ENCODE results near the gene COL24A1. TPM values are rescaled to one million over a fixed set of nuclear protein-coding genes. Genes with fewer than 3 reads are reported as not detected.

COL24A1 gene
- polyA plus RNA-seq, 1 donor (not counting 4 experiments of a cell fraction or from before 2014, with no cell fraction given): not detected

GRCh38 chr1:86035101-86035500 lies 121.5 kb downstream of the COL24A1 start:
- H3K27me3 ChIP-seq (ENCODE audit: control insufficient read depth, extremely low read depth, insufficient read depth, low read length): no peaks in the 10 kb centered on the region
- TF ChIP-seq EZH2 (IDR thresholded peaks at IDR 0.05; ENCODE audit: low read length): no peak
- no peak for TF ChIP-seq CTCF (optimal IDR thresholded peaks at IDR 0.05 in 1 of 3, IDR thresholded peaks at IDR 0.05 in 1 of 3, conservative IDR thresholded peaks at IDR 0.05 in 1 of 3; ENCODE audit: extremely low read depth in 1 of 3, insufficient read depth in 2 of 3, low read length in 3 of 3)
- no peak overlapping the region for H3K9ac ChIP-seq (ENCODE audit: control insufficient read depth, extremely low read depth, insufficient read depth, low read length)
- H3K9me1 ChIP-seq (ENCODE audit: control insufficient read depth, extremely low read depth, insufficient read depth, low read length): no peaks in the 10 kb centered on the region
- H4K20me1 ChIP-seq (ENCODE audit: control insufficient read depth, extremely low read depth, insufficient read depth, low read length): no peaks in the 10 kb centered on the region
- DNase-seq (ENCODE audit: low read depth, low spot score) (no peak), FAIRE-seq (no peak)
- H3K4me1 ChIP-seq (ENCODE audit: control insufficient read depth, extremely low read depth, insufficient read depth, low read length): no peaks in the 10 kb centered on the region
- H3K36me3 ChIP-seq (ENCODE audit: control insufficient read depth in 2 of 2, extremely low read depth in 1 of 2, insufficient read depth in 2 of 2, low read length in 2 of 2): no peaks in the 10 kb centered on the region
- dilution Hi-C loops (cut with MboI; ENCODE audit: extremely low pct_ligation_motif_present, low sequenced_read_pairs): no loop called here
- H3K27ac ChIP-seq (ENCODE audit: control insufficient read depth, insufficient read depth, low read length): no peak overlapping the region
- no peak overlapping the region for H2AFZ ChIP-seq (ENCODE audit: control insufficient read depth, low read length)
- H3K4me3 ChIP-seq (ENCODE audit: control insufficient read depth in 2 of 3, extremely low read depth in 1 of 3, insufficient read depth in 2 of 3, low read depth in 1 of 3, low read length in 3 of 3): no peak overlapping the region
- H3K79me2 ChIP-seq (ENCODE audit: control insufficient read depth, insufficient read depth, low read length): no peaks in the 10 kb centered on the region
- no peaks in the 10 kb centered on the region for H3K9me3 ChIP-seq (ENCODE audit: control insufficient read depth, low read depth, low read length)
- no peak overlapping the region for H3K4me2 ChIP-seq (ENCODE audit: control insufficient read depth, extremely low read depth, insufficient read depth, low read depth, low read length)

- H2AFZ ChIP-seq (ENCODE audit: control insufficient read depth, low read length): no peak overlapping the region
- H3K4me2 ChIP-seq (ENCODE audit: control insufficient read depth, extremely low read depth, insufficient read depth, low read depth, low read length): no peak overlapping the region
- no peak overlapping the region for H3K4me3 ChIP-seq (ENCODE audit: control insufficient read depth in 2 of 3, extremely low read depth in 1 of 3, insufficient read depth in 2 of 3, low read depth in 1 of 3, low read length in 3 of 3)
- H3K27me3 ChIP-seq (ENCODE audit: control insufficient read depth, extremely low read depth, insufficient read depth, low read length): no peaks in the 10 kb centered on the region
- H3K9me3 ChIP-seq (ENCODE audit: control insufficient read depth, low read depth, low read length): no peaks in the 10 kb centered on the region
- dilution Hi-C loops (cut with MboI; ENCODE audit: extremely low pct_ligation_motif_present, low sequenced_read_pairs): no loop called here
- DNase-seq (ENCODE audit: low read depth, low spot score) (no peak), FAIRE-seq (no peak)
- H3K27ac ChIP-seq (ENCODE audit: control insufficient read depth, insufficient read depth, low read length): no peak overlapping the region
- no peak for TF ChIP-seq EZH2 (IDR thresholded peaks at IDR 0.05; ENCODE audit: low read length)
- TF ChIP-seq CTCF (optimal IDR thresholded peaks at IDR 0.05 in 1 of 3, IDR thresholded peaks at IDR 0.05 in 1 of 3, conservative IDR thresholded peaks at IDR 0.05 in 1 of 3; ENCODE audit: extremely low read depth in 1 of 3, insufficient read depth in 2 of 3, low read length in 3 of 3): no peak
- H3K4me1 ChIP-seq (ENCODE audit: control insufficient read depth, extremely low read depth, insufficient read depth, low read length): no peaks in the 10 kb centered on the region
- no peaks in the 10 kb centered on the region for H3K79me2 ChIP-seq (ENCODE audit: control insufficient read depth, insufficient read depth, low read length)
- no peak overlapping the region for H3K9ac ChIP-seq (ENCODE audit: control insufficient read depth, extremely low read depth, insufficient read depth, low read length)
- no peaks in the 10 kb centered on the region for H3K36me3 ChIP-seq (ENCODE audit: control insufficient read depth in 2 of 2, extremely low read depth in 1 of 2, insufficient read depth in 2 of 2, low read length in 2 of 2)
- H4K20me1 ChIP-seq (ENCODE audit: control insufficient read depth, extremely low read depth, insufficient read depth, low read length): no peaks in the 10 kb centered on the region
- H3K9me1 ChIP-seq (ENCODE audit: control insufficient read depth, extremely low read depth, insufficient read depth, low read length): no peaks in the 10 kb centered on the region
These were observed 126.4 kb downstream of the COL24A1 start for GRCh38 chr1:86030180-86030579.

Data from keratinocyte (primary cell).